HEK293T (cell line): ENCODE data around the gene ANKRD52.
"Not testable (repeated sequence)": the region's sequence is repeated elsewhere in the genome, so short reads cannot be mapped to it uniquely, and the experiment has no call there.

Source experiments
- CTCF ChIA-PET: fragments of 350-600 bp; formaldehyde crosslinking; extraction: SDS; loops from one replicate; lab custom pipeline; 2021; ENCODE audit warnings: antibody characterized with exemption, inconsistent platforms; lab: Yijun Ruan, JAX
- POLR2A ChIA-PET: fragments of 350-600 bp; formaldehyde crosslinking; extraction: SDS; loops from one replicate; lab custom pipeline; 2020; ENCODE audit warnings: antibody characterized with exemption, inconsistent platforms; lab: Yijun Ruan, JAX
- DNase-seq: peaks from one replicate; pipeline ENCODE4 v3.0.0; 2012; ENCODE audit warnings: mixed read lengths; ENCODE audit errors: extremely low spot score
- ARNT ChIP-seq: fragments of 450-650 bp; IDR thresholded peaks from 2 replicates; pipeline ENCODE4 v1.6.1; 2017; ENCODE audit warnings: mild to moderate bottlenecking
- BHLHE40 ChIP-seq: fragments of 450-650 bp; IDR thresholded peaks from 2 replicates; pipeline ENCODE4 v1.6.1; 2016; ENCODE audit warnings: mild to moderate bottlenecking, moderate library complexity, borderline replicate concordance
- CTBP1 ChIP-seq: fragments of 450-650 bp; IDR thresholded peaks from 2 replicates; pipeline ENCODE4 v1.6.1; 2016; ENCODE audit warnings: borderline replicate concordance
- ELF4 ChIP-seq: fragments of 450-650 bp; IDR thresholded peaks from 2 replicates; pipeline ENCODE4 v1.6.1; 2017; ENCODE audit warnings: antibody characterized with exemption
- FOXA1 ChIP-seq: fragments of 450-650 bp; IDR thresholded peaks from 2 replicates; pipeline ENCODE4 v1.6.1; 2016; ENCODE audit warnings: mild to moderate bottlenecking
- FOXK2 ChIP-seq: fragments of 450-650 bp; IDR thresholded peaks from 2 replicates; pipeline ENCODE4 v1.6.1; 2016; ENCODE audit warnings: mild to moderate bottlenecking
- FOXM1 ChIP-seq: fragments of 450-650 bp; IDR thresholded peaks from 2 replicates; pipeline ENCODE4 v1.6.1; 2017; ENCODE audit warnings: mild to moderate bottlenecking, borderline replicate concordance
- HDGF ChIP-seq: fragments of 450-650 bp; IDR thresholded peaks from 2 replicates; pipeline ENCODE4 v1.6.1; 2017; ENCODE audit warnings: antibody characterized with exemption, borderline replicate concordance
- L3MBTL2 ChIP-seq: fragments of 450-650 bp; conservative IDR thresholded peaks from 2 replicates; pipeline ENCODE4 v1.6.1; 2016; ENCODE audit warnings: mild to moderate bottlenecking
- LEF1 ChIP-seq: fragments of 450-650 bp; IDR thresholded peaks from 2 replicates; pipeline ENCODE4 v1.6.1; 2017; ENCODE audit warnings: mild to moderate bottlenecking, borderline replicate concordance
- NFRKB ChIP-seq: fragments of 450-650 bp; IDR thresholded peaks from 2 replicates; pipeline ENCODE4 v1.6.1; 2016; ENCODE audit warnings: mild to moderate bottlenecking, moderate library complexity
- PKNOX1 ChIP-seq: fragments of 450-650 bp; IDR thresholded peaks from 2 replicates; pipeline ENCODE4 v1.6.1; 2016
- SP1 ChIP-seq: fragments of 450-650 bp; IDR thresholded peaks from 2 replicates; pipeline ENCODE4 v1.6.1; 2017
- SUZ12 ChIP-seq: fragments of 450-650 bp; IDR thresholded peaks from 2 replicates; pipeline ENCODE4 v1.6.1; 2016; ENCODE audit warnings: mild to moderate bottlenecking
- TARDBP ChIP-seq: fragments of 450-650 bp; IDR thresholded peaks from 2 replicates; pipeline ENCODE4 v1.6.1; 2016
- ZNF384 ChIP-seq: fragments of 450-650 bp; IDR thresholded peaks from 2 replicates; pipeline ENCODE4 v1.6.1; 2016

ANKRD52 gene

GRCh38 chr12:56293795-56294194, 35.6 kb upstream of the ANKRD52 start:
- no peak for TF ChIP-seq ARNT
- TF ChIP-seq L3MBTL2, result no peak
- TF ChIP-seq PKNOX1, result no peak
- TF ChIP-seq FOXK2, result no peak
- TF ChIP-seq CTBP1, result no peak
- no peak for TF ChIP-seq NFRKB
- TF ChIP-seq LEF1, result no peak
- TF ChIP-seq SUZ12, result no peak
- TF ChIP-seq TARDBP, result no peak
- TF ChIP-seq ZNF384, result no peak
- no peak for TF ChIP-seq SP1
- no peak for TF ChIP-seq FOXA1
- no peak for TF ChIP-seq BHLHE40
- no peak for TF ChIP-seq ELF4
- no peak for TF ChIP-seq FOXM1
- TF ChIP-seq HDGF, result no peak
- POLR2A ChIA-PET, result no interaction called here
- no peak for DNase-seq
- CTCF ChIA-PET, result no interaction called here

GRCh38 chr12:56288705-56289387, 30.7 kb upstream of the ANKRD52 start:
- ChIA-PET CTCF (no interaction called here), POLR2A (no interaction called here)
- DNase-seq, result no peak
- TF ChIP-seq ELF4, result no peak
- no peak for TF ChIP-seq L3MBTL2
- no peak for TF ChIP-seq SUZ12
- TF ChIP-seq FOXA1, result no peak
- TF ChIP-seq LEF1, result no peak
- TF ChIP-seq NFRKB, result no peak
- TF ChIP-seq HDGF, result no peak
- TF ChIP-seq ARNT, result no peak
- TF ChIP-seq ZNF384, result no peak
- TF ChIP-seq PKNOX1, result no peak
- TF ChIP-seq SP1, result no peak
- no peak for TF ChIP-seq FOXM1
- no peak for TF ChIP-seq BHLHE40
- TF ChIP-seq TARDBP, result no peak
- TF ChIP-seq CTBP1, result no peak
- TF ChIP-seq FOXK2, result no peak

- DNase-seq, result no peak
- ChIA-PET CTCF (no interaction called here), POLR2A (interaction anchor here (0.8 to 1.1 kb wide), 2 partner anchors 14 to 168 kb away, joined by 3 to 4 read pairs; partner anchors contain the start of genes CS and ZC3H10)
- TF ChIP-seq CTBP1 (no peak), LEF1 (no peak), FOXK2 (no peak), FOXM1 (no peak), SP1 (no peak), TARDBP (no peak), L3MBTL2 (no peak), ARNT (no peak), SUZ12 (no peak), ZNF384 (no peak), FOXA1 (no peak), NFRKB (no peak)
These were observed 28.1 kb upstream of the ANKRD52 start for GRCh38 chr12:56286044-56286830.

- CTCF ChIA-PET, DNase-seq, POLR2A ChIA-PET: not testable (repeated sequence)
These were observed 26.1 kb upstream of the ANKRD52 start for GRCh38 chr12:56284263-56284662.

GRCh38 chr12:56282579-56282978, 24.4 kb upstream of the ANKRD52 start:
- DNase-seq, result no peak
- ChIA-PET CTCF (no interaction called here), POLR2A (no interaction called here)
- TF ChIP-seq ELF4 (no peak), FOXA1 (no peak), NFRKB (no peak), CTBP1 (no peak), PKNOX1 (no peak), ZNF384 (no peak), BHLHE40 (no peak), FOXK2 (no peak)

GRCh38 chr12:56282030-56282429, 23.8 kb upstream of the ANKRD52 start:
- no peak for DNase-seq
- ChIA-PET CTCF (no interaction called here), POLR2A (no interaction called here)

More at GRCh38 chr12:56282030-56282429, 23.8 kb upstream of the ANKRD52 start:
- TF ChIP-seq PKNOX1, result no peak
- TF ChIP-seq HDGF, result no peak
- no peak for TF ChIP-seq BHLHE40
- TF ChIP-seq FOXA1, result no peak
- no peak for TF ChIP-seq LEF1
